Middle frontal gyrus (tissue), 1 donor: ENCODE measurements around the gene BCL2L1.

ENCODE experiments used
- DNase-seq: peaks from one replicate; pipeline ENCODE4 v3.0.0-alpha.2; 2015; ENCODE audit warnings: low spot score; ENCODE audit errors: extremely low spot score

Gene BCL2L1

GRCh38 chr20:31731321-31731717, 8.7 kb upstream of the BCL2L1 start:
- no peak for DNase-seq

DNA sequence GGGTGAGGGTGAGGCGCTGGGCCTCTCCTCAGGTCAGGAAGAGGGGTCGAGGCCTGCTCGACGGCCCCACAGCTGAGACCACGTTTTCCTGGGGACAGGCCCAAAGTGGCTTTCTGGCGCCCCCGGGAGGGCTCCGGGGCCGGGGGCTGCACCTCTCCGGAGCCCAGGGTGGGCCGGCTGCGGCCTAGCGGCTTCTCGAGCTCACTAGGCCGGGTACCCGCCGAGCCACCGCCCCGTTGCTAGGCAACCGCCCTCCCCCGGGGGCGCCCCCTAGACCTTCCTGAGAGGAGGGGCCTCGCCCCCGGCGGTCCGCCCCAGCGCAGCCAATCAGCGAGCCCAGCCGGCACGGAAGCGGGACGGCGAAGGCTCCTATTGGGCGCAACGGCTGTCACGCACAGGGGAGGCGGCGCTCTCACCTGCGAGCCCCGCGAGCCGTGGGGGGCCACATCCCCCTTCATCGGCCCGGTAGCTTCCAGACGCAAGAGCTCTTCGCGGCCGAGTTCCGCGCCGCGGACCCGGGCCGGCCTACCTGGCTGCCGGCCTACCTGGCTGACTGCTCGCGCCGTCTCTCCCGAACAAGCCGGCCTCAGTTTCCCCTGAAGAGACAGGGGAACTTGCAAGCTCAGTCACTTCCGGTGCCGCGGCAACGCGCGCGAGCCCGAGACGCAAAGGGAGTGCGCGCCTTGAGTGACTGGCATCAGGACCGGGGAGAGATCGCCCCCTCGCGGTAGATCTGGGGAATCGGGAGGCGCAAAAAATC, 831 bp upstream of the BCL2L1 start:
- DNase-seq = peak; percentile 98

- no peak for DNase-seq
Observed at GRCh38 chr20:31723069-31723318, 326 bp upstream of the BCL2L1 start.

DNA sequence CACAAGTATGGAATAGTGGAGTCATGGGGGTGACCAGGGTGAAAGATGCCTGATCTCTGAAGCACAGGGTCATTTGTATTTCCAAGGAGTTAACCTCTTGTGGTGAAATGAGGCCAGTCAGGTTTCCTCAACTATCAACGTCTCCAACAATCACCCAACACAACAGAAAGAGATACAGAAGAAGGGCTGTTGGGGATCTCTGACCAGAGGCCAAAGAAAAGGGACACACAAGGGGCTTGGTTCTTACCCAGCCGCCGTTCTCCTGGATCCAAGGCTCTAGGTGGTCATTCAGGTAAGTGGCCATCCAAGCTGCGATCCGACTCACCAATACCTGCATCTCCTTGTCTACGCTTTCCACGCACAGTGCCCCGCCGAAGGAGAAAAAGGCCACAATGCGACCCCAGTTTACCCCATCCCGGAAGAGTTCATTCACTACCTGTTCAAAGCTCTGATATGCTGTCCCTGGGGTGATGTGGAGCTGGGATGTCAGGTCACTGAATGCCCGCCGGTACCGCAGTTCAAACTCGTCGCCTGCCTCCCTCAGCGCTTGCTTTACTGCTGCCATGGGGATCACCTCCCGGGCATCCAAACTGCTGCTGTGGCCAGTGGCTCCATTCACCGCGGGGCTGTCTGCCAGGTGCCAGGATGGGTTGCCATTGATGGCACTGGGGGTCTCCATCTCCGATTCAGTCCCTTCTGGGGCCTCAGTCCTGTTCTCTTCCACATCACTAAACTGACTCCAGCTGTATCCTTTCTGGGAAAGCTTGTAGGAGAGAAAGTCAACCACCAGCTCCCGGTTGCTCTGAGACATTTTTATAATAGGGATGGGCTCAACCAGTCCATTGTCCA, 1.0 kb downstream of the BCL2L1 start:
- DNase-seq = no peak

- no peak for DNase-seq
Observed at GRCh38 chr20:31720486-31721407, 1.9 kb downstream of the BCL2L1 start.

- DNase-seq = no peak
Observed at GRCh38 chr20:31719644-31720485, 2.8 kb downstream of the BCL2L1 start.

DNA sequence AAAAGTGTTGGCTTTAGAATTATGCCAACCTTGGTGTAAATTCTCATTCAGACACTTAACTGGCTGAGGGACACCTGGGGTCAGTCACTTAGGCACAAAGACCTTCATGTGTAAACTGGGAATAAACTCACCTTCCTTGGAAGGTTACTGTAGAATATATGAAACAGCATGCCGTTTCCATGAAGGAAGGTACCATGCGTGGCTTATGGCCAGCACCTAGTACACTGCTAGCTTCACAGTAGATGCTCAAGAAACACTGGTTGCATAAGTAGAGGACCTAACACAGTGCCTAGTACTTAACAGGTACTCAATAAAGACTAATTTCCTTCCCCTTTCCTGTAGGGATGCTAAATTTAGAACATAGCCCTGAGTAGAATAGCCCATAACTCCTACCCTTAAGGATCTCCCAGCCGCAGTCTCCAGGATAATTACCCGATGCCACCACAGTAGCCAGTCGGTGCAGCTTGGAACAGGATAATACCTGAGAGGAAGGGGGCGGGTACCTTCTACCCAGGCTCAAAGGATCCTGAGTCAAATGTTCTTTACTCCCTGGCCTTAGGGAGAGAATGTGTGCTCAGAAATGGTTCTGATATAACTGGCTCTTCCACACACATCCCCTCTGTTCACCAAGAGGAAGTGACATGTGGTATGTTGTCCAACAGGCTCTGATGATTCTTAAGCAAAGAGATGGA, 3.6 kb downstream of the BCL2L1 start:
- DNase-seq = no peak

- DNase-seq = no peak
Observed at GRCh38 chr20:31717478-31718201, 5.0 kb downstream of the BCL2L1 start.

DNA sequence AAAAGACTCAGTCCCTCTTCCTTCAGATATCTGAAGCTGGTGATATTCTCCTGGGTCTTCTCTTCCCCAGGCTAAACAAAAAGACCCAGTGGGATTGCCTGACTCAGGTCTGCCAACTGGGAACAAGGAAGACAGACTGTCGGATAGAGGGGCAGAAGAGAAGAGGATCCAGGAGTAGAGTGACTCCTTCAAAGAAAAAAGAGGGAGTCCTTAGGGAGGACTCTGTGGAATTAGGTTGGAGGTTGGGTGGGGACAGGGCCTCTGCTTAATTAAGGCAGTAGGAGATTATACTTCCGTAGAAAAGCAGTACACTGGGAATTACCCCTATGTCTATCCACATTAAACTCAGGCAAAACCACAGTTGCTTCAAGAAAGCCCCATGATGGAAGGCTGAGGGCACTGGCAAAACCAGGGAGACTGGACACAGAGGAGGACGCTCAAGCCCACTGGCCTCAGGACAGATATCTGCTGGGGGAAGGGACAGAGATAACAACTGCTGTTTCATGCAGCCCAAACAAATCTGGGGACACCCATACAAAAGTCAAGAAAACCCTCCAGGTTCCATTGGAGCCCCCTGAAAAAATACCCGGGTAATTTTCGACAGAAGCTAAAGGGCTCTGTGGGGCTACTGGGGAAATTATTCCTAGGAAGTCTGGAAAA, 5.7 kb downstream of the BCL2L1 start:
- DNase-seq = no peak

DNA sequence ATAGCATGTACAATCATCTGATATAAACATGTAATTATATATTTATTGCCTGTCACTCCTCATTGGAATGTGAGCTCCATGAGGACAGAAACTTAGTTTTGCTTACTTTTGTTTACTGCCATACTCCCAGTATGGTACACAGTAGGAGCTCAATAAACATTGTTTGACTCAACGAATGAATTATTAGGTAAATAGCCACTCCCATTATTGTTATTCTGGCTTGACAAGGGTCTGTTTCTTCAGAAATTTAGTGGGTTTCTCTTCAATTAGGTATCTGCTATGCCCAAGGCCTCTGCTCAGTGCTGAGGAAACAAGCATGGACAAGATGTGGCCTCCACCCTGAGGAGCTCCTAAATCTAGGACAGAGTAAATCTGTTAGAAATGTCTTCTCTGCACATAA, 6.3 kb downstream of the BCL2L1 start:
- DNase-seq = no peak

DNA sequence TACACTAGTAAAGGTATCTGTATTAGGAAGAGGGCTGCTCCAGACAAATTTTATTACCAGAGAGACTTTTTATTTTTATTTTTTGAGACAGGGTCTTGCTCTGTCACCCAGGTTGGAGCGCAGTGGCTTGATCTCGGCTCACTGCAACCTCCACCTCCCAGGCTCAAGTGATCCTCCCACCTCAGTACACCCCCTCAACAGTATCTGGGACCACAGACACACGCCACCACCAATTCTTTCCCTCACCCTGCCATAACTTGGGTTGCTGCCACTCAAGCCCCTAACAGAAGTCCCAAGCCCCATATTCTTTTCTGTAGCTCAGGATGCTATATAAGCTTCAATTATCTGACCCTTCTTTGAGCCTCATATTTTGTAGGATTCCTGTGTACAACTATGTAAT, 6.9 kb downstream of the BCL2L1 start:
- no peak for DNase-seq

- no peak for DNase-seq
Observed at GRCh38 chr20:31713312-31714273, 9.1 kb downstream of the BCL2L1 start.

GRCh38 chr20:31712564-31713311, 9.9 kb downstream of the BCL2L1 start:
- peak; percentile 68 for DNase-seq

GRCh38 chr20:31712112-31712553, 10.5 kb downstream of the BCL2L1 start:
- DNase-seq = no peak

DNA sequence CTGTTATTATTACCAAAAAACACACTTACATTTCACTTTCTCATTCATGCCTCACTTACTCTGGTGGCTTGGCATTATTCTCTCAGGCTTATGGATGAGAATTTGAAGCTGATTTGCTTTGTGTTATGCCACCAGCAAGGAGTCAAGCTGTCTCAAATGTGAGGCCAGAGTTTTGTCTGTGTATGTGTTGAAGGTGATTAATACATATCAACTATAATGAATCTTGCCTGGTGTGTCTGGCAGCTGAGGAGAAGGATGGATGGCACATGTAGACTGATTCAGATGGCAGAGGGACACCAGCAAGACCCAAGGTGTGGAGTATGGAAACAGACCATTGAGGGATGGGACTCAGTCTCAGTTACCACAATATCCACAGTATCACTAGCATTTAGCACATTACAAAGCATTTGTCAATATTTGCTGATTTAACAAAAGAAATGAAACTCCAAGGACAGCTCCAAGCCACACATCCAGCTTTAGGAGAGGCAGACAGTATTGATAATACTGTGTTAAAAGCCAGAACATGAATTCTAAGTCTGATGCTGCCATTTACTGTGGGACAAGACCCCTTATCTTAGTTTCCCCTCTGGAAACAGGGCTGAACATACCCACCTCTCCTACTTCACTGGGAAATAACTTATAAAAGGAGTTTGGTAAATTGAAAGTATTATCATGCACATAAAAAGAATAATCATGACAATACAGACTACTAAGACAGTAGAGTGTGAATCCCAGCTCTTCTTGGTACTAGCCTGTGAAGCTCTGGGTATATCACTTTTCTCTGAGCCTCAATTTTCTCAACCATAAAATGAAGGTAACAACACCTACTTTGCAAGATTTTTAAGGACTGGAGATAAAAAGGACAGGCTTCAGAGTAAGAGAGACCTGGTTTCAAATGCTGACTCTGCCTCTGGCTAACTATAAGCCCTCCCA, 11.2 kb downstream of the BCL2L1 start:
- DNase-seq = no peak
